T-helper 9 cell (primary cell): ENCODE measurements around the gene AFG3L2.
A peak's percentile ranks its signal among the peaks of the same experiment; 100 is the strongest.
"Not testable (repeated sequence)": the region's sequence is repeated elsewhere in the genome, so short reads cannot be mapped to it uniquely, and the experiment has no call there.

ENCODE experiments used
- DNase-seq: peaks from one replicate; pipeline ENCODE4 v3.0.0-alpha.2; 2020
- total RNA-seq, 2 donors: gene quantifications; one replicate each; lab custom pipeline; 2026; lab: John Stamatoyannopoulos, UW

The AFG3L2 gene
- 57.0 to 87.0 reads per million in 2 donors for total RNA-seq

GRCh38 chr18:12376754-12377555, at the start of gene AFG3L2:
TSS of gene AFG3L2 (minus strand) at chr18:12377227. CDS start at chr18:12377082, 145 bp downstream.
- DNase-seq, result peak; percentile 100

- no peak for DNase-seq
Observed at GRCh38 chr18:12424252-12424651, 47.2 kb upstream of the AFG3L2 start.

- DNase-seq, result no peak
Observed at GRCh38 chr18:12423820-12424219, 46.8 kb upstream of the AFG3L2 start.

- no peak for DNase-seq
Observed at GRCh38 chr18:12423393-12423792, 46.4 kb upstream of the AFG3L2 start.

- no peak for DNase-seq
Observed at GRCh38 chr18:12422936-12423335, 45.9 kb upstream of the AFG3L2 start.

GRCh38 chr18:12421732-12422131, 44.7 kb upstream of the AFG3L2 start:
- DNase-seq, result no peak

- DNase-seq, result no peak
Observed at GRCh38 chr18:12420821-12421421, 43.9 kb upstream of the AFG3L2 start.

GRCh38 chr18:12417687-12418086, 40.7 kb upstream of the AFG3L2 start:
- no peak for DNase-seq

GRCh38 chr18:12416098-12416729, 39.2 kb upstream of the AFG3L2 start:
- DNase-seq, result no peak

- no peak for DNase-seq
Observed at GRCh38 chr18:12411456-12411855, 34.4 kb upstream of the AFG3L2 start.

- DNase-seq, result not testable (repeated sequence)
Observed at GRCh38 chr18:12410747-12411146, 33.7 kb upstream of the AFG3L2 start.

- DNase-seq, result no peak
Observed at GRCh38 chr18:12410081-12410481, 33.1 kb upstream of the AFG3L2 start.

- DNase-seq, result no peak
Observed at GRCh38 chr18:12409469-12409868, 32.4 kb upstream of the AFG3L2 start.

GRCh38 chr18:12408247-12408869, 31.3 kb upstream of the AFG3L2 start:
- no peak for DNase-seq

GRCh38 chr18:12406371-12407111, 29.5 kb upstream of the AFG3L2 start:
- DNase-seq, result no peak

- no peak for DNase-seq
Observed at GRCh38 chr18:12405066-12405465, 28.0 kb upstream of the AFG3L2 start.

GRCh38 chr18:12403601-12404506, 26.8 kb upstream of the AFG3L2 start:
- no peak for DNase-seq

GRCh38 chr18:12401881-12402280, 24.9 kb upstream of the AFG3L2 start:
- no peak for DNase-seq

- DNase-seq, result no peak
Observed at GRCh38 chr18:12399231-12399630, 22.2 kb upstream of the AFG3L2 start.

GRCh38 chr18:12398625-12399024, 21.6 kb upstream of the AFG3L2 start:
- DNase-seq, result no peak

- DNase-seq, result no peak
Observed at GRCh38 chr18:12397793-12398192, 20.8 kb upstream of the AFG3L2 start.

GRCh38 chr18:12397254-12397653, 20.2 kb upstream of the AFG3L2 start:
- DNase-seq, result no peak
